ENCODE data around the gene CIB4. TPM values are rescaled to one million over a fixed set of nuclear protein-coding genes. Genes with fewer than 3 reads are reported as not detected.

CIB4 gene
- total RNA-seq, 4 donors from 2014 or later: not detected

DNA sequence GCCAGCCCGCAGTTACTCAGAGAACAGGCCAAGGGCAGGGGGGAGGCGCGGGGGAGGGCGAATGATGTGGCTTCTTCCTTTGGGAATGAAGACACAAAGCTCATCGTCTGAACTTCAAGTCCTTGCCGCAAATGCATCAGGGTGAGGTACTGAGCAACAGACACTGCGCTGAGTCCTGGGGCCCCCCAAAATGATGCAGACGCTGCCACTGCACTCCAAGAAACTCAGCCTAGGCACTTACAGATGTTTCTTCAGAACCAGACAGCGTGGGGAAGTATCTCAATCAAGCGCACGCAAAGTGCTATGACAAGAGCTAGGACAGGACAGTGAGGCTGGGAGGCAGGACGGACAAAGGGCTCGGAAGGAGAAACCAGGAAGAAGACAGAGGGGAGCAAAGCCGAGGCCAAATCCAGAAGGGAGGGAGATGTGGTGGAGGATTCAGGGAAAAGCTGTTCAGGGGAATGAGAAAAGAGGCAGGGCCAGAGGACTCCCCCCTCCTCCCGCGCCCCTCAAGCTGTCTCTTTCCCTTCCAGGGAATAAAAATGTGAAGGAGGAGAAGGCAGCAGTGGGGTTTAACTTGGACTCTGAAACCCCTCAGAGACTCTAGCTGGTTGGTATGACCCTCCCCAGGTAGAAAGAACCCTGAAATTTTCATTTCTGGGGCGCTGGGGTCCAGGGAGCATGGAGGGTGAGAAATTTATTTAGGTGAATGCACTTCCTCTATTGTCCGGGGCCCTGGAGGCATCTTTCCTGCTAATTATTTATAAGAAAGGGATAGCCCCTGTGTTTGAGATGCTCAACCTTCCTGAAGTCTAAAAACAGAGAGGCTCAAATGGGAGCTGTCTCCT lies 34.9 kb downstream of the CIB4 start:
- no peaks in the 10 kb centered on the region for H3K27me3 ChIP-seq

DNA sequence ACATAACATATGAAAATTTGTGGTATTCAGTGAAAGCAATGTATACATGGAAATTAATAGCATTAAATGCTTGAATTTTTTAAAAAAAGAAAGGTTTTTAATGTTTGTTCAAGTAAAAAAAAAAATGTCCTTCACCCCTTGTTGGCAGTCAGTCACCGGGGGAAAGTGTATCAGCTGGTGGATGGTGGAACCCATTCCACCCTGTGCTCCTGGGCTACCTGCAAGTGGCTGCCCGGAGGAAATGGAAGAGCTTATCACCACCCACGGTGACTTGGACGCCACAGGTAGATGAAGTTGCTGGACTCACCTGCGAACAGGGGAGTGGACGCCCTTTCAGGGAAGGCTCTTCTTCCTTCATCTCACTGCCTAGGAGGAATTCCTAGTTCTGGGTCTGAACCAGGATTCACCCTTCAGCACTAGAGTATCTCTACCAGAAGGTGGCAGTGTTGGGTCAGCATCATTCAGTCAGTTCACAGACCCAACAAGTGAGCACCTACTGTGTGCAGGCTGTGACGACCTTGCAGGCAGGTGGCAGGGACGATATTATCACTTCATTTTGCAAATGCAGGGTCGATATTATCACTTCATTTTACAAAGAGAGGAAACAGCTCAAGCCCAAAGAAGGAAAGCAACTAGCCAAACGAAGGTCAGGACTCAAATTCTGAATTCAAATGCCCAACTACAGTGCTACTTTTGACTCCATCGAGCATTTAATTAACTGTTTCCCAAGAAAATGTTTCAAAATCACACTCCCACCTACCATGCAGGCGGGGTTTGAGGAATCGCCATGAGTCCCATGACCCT lies 35.8 kb downstream of the CIB4 start:
- H3K36me3 ChIP-seq: no peaks in the 10 kb centered on the region
- 42% methylated on average over 13 of the region's 13 CpGs for WGBS
- H3K4me1 ChIP-seq: peaks cover 0 to 5% (median 0%) of the 10 kb centered on the region in 4 donors
- DNase-seq (ENCODE audit: extremely low spot score): no peak
- H3K27me3 ChIP-seq: peaks cover 0 to 5% (median 0%) of the 10 kb centered on the region in 4 donors
- H3K9me3 ChIP-seq: no peaks in the 10 kb centered on the region
- no peak for TF ChIP-seq POLR2A (IDR thresholded peaks at IDR 0.05; ENCODE audit: low read depth)
- TF ChIP-seq, protein P1, sequence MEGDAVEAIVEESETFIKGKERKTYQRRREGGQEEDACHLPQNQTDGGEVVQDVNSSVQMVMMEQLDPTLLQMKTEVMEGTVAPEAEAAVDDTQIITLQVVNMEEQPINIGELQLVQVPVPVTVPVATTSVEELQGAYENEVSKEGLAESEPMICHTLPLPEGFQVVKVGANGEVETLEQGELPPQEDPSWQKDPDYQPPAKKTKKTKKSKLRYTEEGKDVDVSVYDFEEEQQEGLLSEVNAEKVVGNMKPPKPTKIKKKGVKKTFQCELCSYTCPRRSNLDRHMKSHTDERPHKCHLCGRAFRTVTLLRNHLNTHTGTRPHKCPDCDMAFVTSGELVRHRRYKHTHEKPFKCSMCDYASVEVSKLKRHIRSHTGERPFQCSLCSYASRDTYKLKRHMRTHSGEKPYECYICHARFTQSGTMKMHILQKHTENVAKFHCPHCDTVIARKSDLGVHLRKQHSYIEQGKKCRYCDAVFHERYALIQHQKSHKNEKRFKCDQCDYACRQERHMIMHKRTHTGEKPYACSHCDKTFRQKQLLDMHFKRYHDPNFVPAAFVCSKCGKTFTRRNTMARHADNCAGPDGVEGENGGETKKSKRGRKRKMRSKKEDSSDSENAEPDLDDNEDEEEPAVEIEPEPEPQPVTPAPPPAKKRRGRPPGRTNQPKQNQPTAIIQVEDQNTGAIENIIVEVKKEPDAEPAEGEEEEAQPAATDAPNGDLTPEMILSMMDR (IDR thresholded peaks at IDR 0.05): peak; percentile 82 to 85 (median 83)
- TF ChIP-seq POLR2AphosphoS5 (IDR thresholded peaks at IDR 0.05): no peak
- no peak for TF ChIP-seq EP300 (IDR thresholded peaks at IDR 0.05)
- no peak overlapping the region for H3K27ac ChIP-seq (replicated peaks in 1 of 4)
- intact Hi-C loops (cut with DNase I): loop anchor here (1.0 to 10.0 kb wide), 2 partner anchors 79 to 140 kb away; no protein-coding TSS in a partner anchor
- H3K4me3 ChIP-seq: no peak overlapping the region

More for the DNA sequence above, 34.9 kb downstream of the CIB4 start:
- H3K4me1 ChIP-seq: peaks cover 0 to 5% (median 0%) of the 10 kb centered on the region in 4 donors
- H3K9me3 ChIP-seq: no peaks in the 10 kb centered on the region
- no peak for TF ChIP-seq EP300 (IDR thresholded peaks at IDR 0.05)
- TF ChIP-seq POLR2AphosphoS5 (IDR thresholded peaks at IDR 0.05): no peak
- TF ChIP-seq, protein P1 (IDR thresholded peaks at IDR 0.05): no peak
- no peak for TF ChIP-seq POLR2A (IDR thresholded peaks at IDR 0.05; ENCODE audit: low read depth)
- H3K36me3 ChIP-seq: no peaks in the 10 kb centered on the region
- 77% methylated on average over 18 of the region's 18 CpGs for WGBS
- intact Hi-C loops (cut with DNase I): loop anchor here (1.0 to 10.0 kb wide), 2 partner anchors 79 to 139 kb away; no protein-coding TSS in a partner anchor
- DNase-seq (ENCODE audit: extremely low spot score): no peak
- H3K27ac ChIP-seq (replicated peaks in 1 of 4): no peak overlapping the region
- H3K4me3 ChIP-seq: no peak overlapping the region

DNA sequence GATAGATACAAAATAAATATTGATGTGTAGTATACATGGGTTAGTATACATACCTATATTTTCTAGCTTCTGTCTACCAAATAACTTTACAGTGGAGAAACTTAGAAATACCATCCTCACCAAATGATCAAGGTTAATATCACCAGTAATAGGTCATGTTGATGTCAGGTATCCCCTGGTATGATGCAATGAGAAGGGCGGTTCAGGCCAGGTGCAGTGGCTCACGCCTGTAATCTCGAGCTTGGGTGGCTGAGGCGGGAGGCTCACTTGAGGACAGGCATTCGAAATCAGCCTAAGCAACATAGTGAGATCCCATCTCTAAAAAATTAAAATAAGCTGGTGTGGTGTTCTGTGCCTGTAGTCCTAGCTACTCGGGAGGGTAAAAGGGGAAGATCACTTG lies 38.6 kb downstream of the CIB4 start:
- DNase-seq (ENCODE audit: extremely low spot score): no peak
- Histone ChIP-seq H3K9me3 (no peaks in the 10 kb centered on the region), H3K4me3 (no peak overlapping the region), H3K27ac (replicated peaks in 1 of 4) (no peak overlapping the region), H3K36me3 (no peaks in the 10 kb centered on the region), H3K27me3 (peaks cover 0 to 24% (median 0%) of the 10 kb centered on the region in 4 donors), H3K4me1 (peaks cover 0 to 5% (median 0%) of the 10 kb centered on the region in 4 donors)
- WGBS: 81% methylated on average over 6 of the region's 6 CpGs
- intact Hi-C loops (cut with DNase I): loop anchor here (10.0 kb wide), 1 partner anchor 82 kb away; no protein-coding TSS in a partner anchor
- TF ChIP-seq, protein P1 (IDR thresholded peaks at IDR 0.05): no peak

DNA sequence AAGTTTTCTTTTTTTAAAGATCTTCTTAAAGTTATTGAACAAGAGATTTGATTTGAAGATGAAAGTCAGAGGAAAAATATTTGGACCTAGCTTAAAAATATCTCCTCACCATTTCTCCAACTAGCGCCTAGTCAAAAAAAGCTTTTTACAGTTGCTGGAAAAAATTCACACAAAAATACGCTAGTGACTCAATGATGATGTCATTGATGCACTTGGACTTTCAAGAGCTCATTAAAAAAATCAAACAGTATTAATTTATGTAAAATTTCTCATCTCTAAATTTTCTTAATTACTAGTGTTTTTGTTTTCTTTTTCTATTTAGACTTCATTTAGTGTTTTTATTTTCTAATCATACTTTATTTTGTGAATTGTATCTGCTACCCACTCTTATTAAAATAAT lies 41.8 kb downstream of the CIB4 start:
- no peak for TF ChIP-seq EP300 (IDR thresholded peaks at IDR 0.05)
- no peak for TF ChIP-seq POLR2A (IDR thresholded peaks at IDR 0.05; ENCODE audit: low read depth)
- TF ChIP-seq, protein P1 (IDR thresholded peaks at IDR 0.05): no peak
- no peak for TF ChIP-seq POLR2AphosphoS5 (IDR thresholded peaks at IDR 0.05)
- no peak for DNase-seq (ENCODE audit: extremely low spot score)
- H3K9me3 ChIP-seq: no peaks in the 10 kb centered on the region
- intact Hi-C loops (cut with DNase I): no loop called here
- WGBS: 87% methylated on average over 2 of the region's 2 CpGs
- H3K4me1 ChIP-seq: no peaks in the 10 kb centered on the region
- no peak overlapping the region for H3K4me3 ChIP-seq
- peaks cover 0 to 40% (median 0%) of the 10 kb centered on the region in 4 donors for H3K27me3 ChIP-seq
- no peak overlapping the region for H3K27ac ChIP-seq (replicated peaks in 1 of 4)
- H3K36me3 ChIP-seq: no peaks in the 10 kb centered on the region
